GM21528 (cell line): ENCODE measurements around the gene ARMC3.
A peak's percentile ranks its signal among the peaks of the same experiment; 100 is the strongest.
"Not testable (repeated sequence)": the region's sequence is repeated elsewhere in the genome, so short reads cannot be mapped to it uniquely, and the experiment has no call there.

ENCODE experiments used
- ATAC-seq: cut with Tn5 transposase; IDR thresholded peaks from one replicate; pipeline ENCODE4 v1.9.1; 2021; ENCODE audit warnings: mild to moderate bottlenecking, moderate library complexity; ENCODE audit not compliant: unreplicated experiment, low FRiP score

ARMC3 gene

GRCh38 chr10:22915314-22915713 is 12.5 kb upstream of the ARMC3 start:
- ATAC-seq = no peak

GRCh38 chr10:22925088-22925487 is 2.8 kb upstream of the ARMC3 start:
- ATAC-seq = no peak

- ATAC-seq = no peak
Measured at GRCh38 chr10:22927166-22927565, 687 bp upstream of the ARMC3 start.

GRCh38 chr10:22929053-22929452 is 1.2 kb downstream of the ARMC3 start:
- not testable (repeated sequence) for ATAC-seq

- ATAC-seq = no peak
Measured at GRCh38 chr10:22931948-22932347, 4.1 kb downstream of the ARMC3 start.

GRCh38 chr10:22932626-22933370 is 4.9 kb downstream of the ARMC3 start:
- no peak for ATAC-seq

- no peak for ATAC-seq
Measured at GRCh38 chr10:22934726-22935125, 6.9 kb downstream of the ARMC3 start.

GRCh38 chr10:22942437-22942836 is 14.6 kb downstream of the ARMC3 start:
- no peak for ATAC-seq

GRCh38 chr10:22945934-22946673 is 18.3 kb downstream of the ARMC3 start:
- peak; percentile 76 for ATAC-seq

GRCh38 chr10:22954970-22955369 is 27.1 kb downstream of the ARMC3 start:
- ATAC-seq = no peak

- no peak for ATAC-seq
Measured at GRCh38 chr10:22958338-22958737, 30.5 kb downstream of the ARMC3 start.

- no peak for ATAC-seq
Measured at GRCh38 chr10:22959292-22959691, 31.4 kb downstream of the ARMC3 start.

GRCh38 chr10:22959950-22960349 is 32.1 kb downstream of the ARMC3 start:
- ATAC-seq = no peak

GRCh38 chr10:22962817-22963216 is 35.0 kb downstream of the ARMC3 start:
- no peak for ATAC-seq

- no peak for ATAC-seq
Measured at GRCh38 chr10:22969704-22970103, 41.9 kb downstream of the ARMC3 start.

GRCh38 chr10:22976534-22976933 is 48.7 kb downstream of the ARMC3 start:
- no peak for ATAC-seq

- ATAC-seq = no peak
Measured at GRCh38 chr10:22977751-22978150, 49.9 kb downstream of the ARMC3 start.

- no peak for ATAC-seq
Measured at GRCh38 chr10:22978287-22978686, 50.4 kb downstream of the ARMC3 start.

GRCh38 chr10:22978918-22979317 is 51.1 kb downstream of the ARMC3 start:
- no peak for ATAC-seq

- ATAC-seq = no peak
Measured at GRCh38 chr10:22980822-22981221, 53.0 kb downstream of the ARMC3 start.

GRCh38 chr10:22984066-22984465 is 56.2 kb downstream of the ARMC3 start:
- no peak for ATAC-seq
